GM12878 (cell line): Measurements from ENCODE around the gene DNMBP. TPM values are rescaled to one million over a fixed set of nuclear protein-coding genes. Genes with fewer than 3 reads are reported as not detected.

ENCODE experiments used
- CBX5 ChIP-seq: sonication (generic); IDR thresholded peaks from 2 replicates; pipeline ENCODE4 v1.6.1; 2016; ENCODE audit warnings: low read depth, moderate library complexity, mild to moderate bottlenecking, inconsistent platforms
- CEBPZ ChIP-seq: fragments of 150-350 bp; IDR thresholded peaks from 2 replicates; pipeline ENCODE4 v1.6.1; 2016; ENCODE audit warnings: low read depth, low read length
- CTCF ChIP-seq, 3 experiments: IDR thresholded peaks in 2 of 3; conservative IDR thresholded peaks in 1 of 3; 2 replicates each; pipeline ENCODE4 v1.5.1; 2011; ENCODE audit warnings: low read depth in 3 of 3, low read length in 3 of 3, mild to moderate bottlenecking in 3 of 3, control low read depth in 2 of 3, moderate library complexity in 2 of 3, inconsistent platforms in 1 of 3, mixed read lengths in 1 of 3; ENCODE audit not compliant: control insufficient read depth in 2 of 3, insufficient read depth in 1 of 3; ENCODE audit errors: extremely low read depth in 1 of 3
- MYB ChIP-seq: fragments of 150-350 bp; IDR thresholded peaks from 2 replicates; pipeline ENCODE4 v1.6.1; 2014; ENCODE audit warnings: mild to moderate bottlenecking, low read depth, low read length, borderline replicate concordance
- NRF1 ChIP-seq: conservative IDR thresholded peaks from 2 replicates; pipeline ENCODE4 v1.6.1; 2011; ENCODE audit warnings: mild to moderate bottlenecking, low read depth, low read length, improper control_type of control experiment
- SREBF1 ChIP-seq: IDR thresholded peaks from 2 replicates; pipeline ENCODE4 v1.6.1; 2012; ENCODE audit warnings: mild to moderate bottlenecking, low read length
- ZBTB40 ChIP-seq: fragments of 450-650 bp; IDR thresholded peaks from 2 replicates; pipeline ENCODE4 v1.6.1; 2016; ENCODE audit warnings: mild to moderate bottlenecking, moderate library complexity, borderline replicate concordance
- ZNF217 ChIP-seq: fragments of 450-650 bp; IDR thresholded peaks from 2 replicates; pipeline ENCODE4 v1.6.1; 2017; ENCODE audit warnings: antibody characterized with exemption, mild to moderate bottlenecking
- ZNF592 ChIP-seq: fragments of 450-650 bp; IDR thresholded peaks from 2 replicates; pipeline ENCODE4 v1.6.1; 2017; ENCODE audit warnings: mild to moderate bottlenecking, moderate library complexity
- polyA plus RNA-seq, 11 experiments: library from polyadenylated mRNA; depleted of rRNA in 4 of 11; unstranded in 6 of 11; stranded (reverse) in 5 of 11; fragments of >200 nt; fragmentation: Nextera tagmentation in 4 of 11; fragmentation: Illumina TruSeq in 1 of 11; extraction: Ambion mirVana in 4 of 11; extraction: Trizol in 1 of 11; gene quantifications; 1 replicate in 1 of 11; 2 replicates in 10 of 11; pipeline versions ENCODE4 v1.2.1 to v1.2.3, GENCODE V29; 2011 to 2016; ENCODE audit warnings: inconsistent platforms in 2 of 11, missing spikeins in 2 of 11, low read depth in 1 of 11
- total RNA-seq, 4 experiments: library from RNA; depleted of rRNA in 3 of 4; stranded (reverse); fragments of >200 nt in 3 of 4; fragmentation: Illumina TruSeq in 1 of 4; extraction: Trizol in 1 of 4; gene quantifications; 2 replicates each; pipeline versions ENCODE4 v1.2.1 to v1.2.3, GENCODE V29; 2013 to 2021

Gene DNMBP
- total and polyA plus RNA-seq, 10 of the 15 experiments (the other 5 are each of a cell fraction or from before 2014, with no cell fraction given), result 7.1 to 45.0 (median 22.0) TPM

GRCh38 chr10:100009793-100010676, at the start of gene DNMBP (continued):
- TF ChIP-seq MYB (no peak), NRF1 (no peak), ZNF592 (no peak), SREBF1 (no peak), CBX5 (no peak), ZBTB40 (no peak), CTCF (IDR thresholded peaks at IDR 0.05 in 2 of 3, conservative IDR thresholded peaks at IDR 0.05 in 1 of 3; ENCODE audit: control insufficient read depth in 2 of 3, extremely low read depth in 1 of 3, insufficient read depth in 1 of 3, low read depth in 3 of 3, low read length in 3 of 3) (peak; percentile 40 to 58 (median 53); a peak in 5 of 6 replicates), CEBPZ (no peak), ZNF217 (peak; percentile 75; the same call in 1 of the 2 replicates)
